Heart left ventricle (tissue), 16 donors: Measurements from ENCODE around the gene CFTR. TPM values are rescaled to one million over a fixed set of nuclear protein-coding genes. Genes with fewer than 3 reads are reported as not detected.
A peak's percentile ranks its signal among the peaks of the same experiment; 100 is the strongest.

ENCODE experiments used
- ATAC-seq, 4 donors: fragments of 200-7000 bp; cut with Tn5 transposase; one replicate each; pipeline ENCODE4 v1.9.1; 2020 to 2022; ENCODE audit warnings: moderate library complexity in 4 of 4, mild to moderate bottlenecking in 3 of 4, moderate number of reproducible peaks in 1 of 4
- DNase-seq, 5 donors: peaks; one replicate each; pipeline ENCODE4 v3.0.0-alpha.2; 2020
- H3K27ac ChIP-seq, 12 donors: fragments of 200-600 bp; sonication (generic) in 4 of 12; one replicate each; pipeline versions ENCODE4 v1.5.0 to v1.8.0; 2016 to 2022; ENCODE audit warnings: mild to moderate bottlenecking in 2 of 12
- H3K27me3 ChIP-seq, 9 donors: fragments of 200-600 bp; sonication (generic) in 2 of 9; one replicate each; pipeline versions ENCODE4 v1.5.1 to v1.8.0; 2016 to 2022; ENCODE audit warnings: mild to moderate bottlenecking in 3 of 9
- H3K36me3 ChIP-seq, 9 donors: fragments of 200-600 bp; sonication (generic) in 2 of 9; one replicate each; pipeline versions ENCODE4 v1.5.0 to v1.8.0; 2018 to 2022; ENCODE audit warnings: mild to moderate bottlenecking in 2 of 9
- H3K4me1 ChIP-seq, 12 donors: fragments of 200-600 bp; sonication (generic) in 4 of 12; one replicate each; pipeline versions ENCODE4 v1.5.0 to v1.8.0; 2016 to 2022; ENCODE audit warnings: mild to moderate bottlenecking in 3 of 12
- H3K4me3 ChIP-seq, 12 donors: fragments of 200-600 bp; sonication (generic) in 4 of 12; one replicate each; pipeline versions ENCODE4 v1.5.0 to v1.8.0; 2017 to 2022; ENCODE audit warnings: mild to moderate bottlenecking in 9 of 12, moderate library complexity in 4 of 12
- H3K9me3 ChIP-seq, 12 donors: fragments of 200-600 bp; sonication (generic) in 4 of 12; one replicate each; pipeline versions ENCODE4 v1.5.0 to v1.8.0; 2016 to 2022; ENCODE audit warnings: mild to moderate bottlenecking in 1 of 12
- POLR2A ChIP-seq, 2 donors: fragments of 450-650 bp; IDR thresholded peaks; one replicate each; pipeline ENCODE4 v1.6.1; 2017; ENCODE audit warnings: antibody characterized with exemption in 2 of 2, mild to moderate bottlenecking in 2 of 2, moderate library complexity in 2 of 2
- WGBS, 4 donors: extraction: QIAGEN DNeasy Blood & Tissue Kit in 2 of 4; methylation state at CpG; one replicate each; pipeline versions ENCODE4 v1.1.5 to v1.1.7; 2013 to 2018; 5-methylcytosine and 5-hydroxymethylcytosine counted together
- intact Hi-C, 10 donors: fragments of 100-400 bp; cut with DNase I; formaldehyde crosslinking; loops; one replicate each; pipeline versions ENCODE4 v1.11.1 to v1.14.2; 2022
- polyA plus RNA-seq, 2 donors: library from polyadenylated mRNA; stranded (reverse); fragments of 200-250 nt; gene quantifications; one replicate each; pipeline ENCODE4 v1.2.3, GENCODE V29; 2013
- total RNA-seq, 9 donors: library from RNA; depleted of rRNA in 2 of 9; stranded (reverse); fragments of >200 nt in 2 of 9; fragmentation: NEBNext Ultra II Directional in 3 of 9; extraction: Animal tissue kit (Norgen Biotek cat#: 25700) in 3 of 9; gene quantifications; one replicate each; pipeline versions ENCODE4 v1.1.0 to v1.2.4, GENCODE V29; 2016 to 2023
- TF ChIP-seq, protein P1 (sequence below), 12 donors: fragments of 200-600 bp; sonication (generic) in 4 of 12; IDR thresholded peaks; one replicate each; pipeline versions ENCODE4 v1.5.0 to v1.8.0; 2018 to 2022; ENCODE audit warnings: antibody characterized with exemption in 12 of 12, mild to moderate bottlenecking in 5 of 12
- donor health status: ischemic (EF 13 %, LVEDD 7.1; RV severe dilation, severe dysfunction).
- donor health status: healthy with polysubstance abuse.
- donor health status: DM: no; HTN: yes; CAD: no.
- donor health status: DM: no; HTN: no; CAD: no.
- donor health status: ischemic (EF 25% LVEDD 6.9; RV normal size, moderate dysfunction).
- donor health status: ischemic (EF 25% LVEDD 5.7; RV mildly dilated, moderate dysfunction).
- donor health status: healthy.
- donor health status: DM: yes; HTN: yes; CAD: no.
- donor health status: ischemic (EF 35%, LVEDD 5.7; RV mildly dilated, moderate dysfunction).
- donor health status: nonischemic (EF 11% LVEDD 7.7; RV severe dilation, severe dysfunction).
- donor health status: DM: yes; HTN: yes; CAD: no.
- donor health status: PGD.
- donor health status: ischemic (EF 29% LVEDD 5.4; RV normal size, mild dysfunction).
- donor health status: nonischemic (EF 23%, LVEDD 6.1; RV moderate dilation, normal function).

The CFTR gene
- total and polyA plus RNA-seq, 11 donors, result 0.04 to 1.3 (median 0.25) TPM

GRCh38 chr7:117478836-117479224, 995 bp upstream of the CFTR start:
- no peaks in the 10 kb centered on the region for H3K9me3 ChIP-seq
- DNase-seq, result no peak
- H3K4me3 ChIP-seq, result no peak overlapping the region
- H3K4me1 ChIP-seq, result peaks cover 0 to 9% (median 0%) of the 10 kb centered on the region in 12 donors
- intact Hi-C loops, result no loop called here
- 41 to 53% (median 47%) methylated on average over 11 of the region's 11 CpGs for WGBS, 4 donors
- no peak for TF ChIP-seq POLR2A (IDR thresholded peaks at IDR 0.05)
- TF ChIP-seq, protein P1, sequence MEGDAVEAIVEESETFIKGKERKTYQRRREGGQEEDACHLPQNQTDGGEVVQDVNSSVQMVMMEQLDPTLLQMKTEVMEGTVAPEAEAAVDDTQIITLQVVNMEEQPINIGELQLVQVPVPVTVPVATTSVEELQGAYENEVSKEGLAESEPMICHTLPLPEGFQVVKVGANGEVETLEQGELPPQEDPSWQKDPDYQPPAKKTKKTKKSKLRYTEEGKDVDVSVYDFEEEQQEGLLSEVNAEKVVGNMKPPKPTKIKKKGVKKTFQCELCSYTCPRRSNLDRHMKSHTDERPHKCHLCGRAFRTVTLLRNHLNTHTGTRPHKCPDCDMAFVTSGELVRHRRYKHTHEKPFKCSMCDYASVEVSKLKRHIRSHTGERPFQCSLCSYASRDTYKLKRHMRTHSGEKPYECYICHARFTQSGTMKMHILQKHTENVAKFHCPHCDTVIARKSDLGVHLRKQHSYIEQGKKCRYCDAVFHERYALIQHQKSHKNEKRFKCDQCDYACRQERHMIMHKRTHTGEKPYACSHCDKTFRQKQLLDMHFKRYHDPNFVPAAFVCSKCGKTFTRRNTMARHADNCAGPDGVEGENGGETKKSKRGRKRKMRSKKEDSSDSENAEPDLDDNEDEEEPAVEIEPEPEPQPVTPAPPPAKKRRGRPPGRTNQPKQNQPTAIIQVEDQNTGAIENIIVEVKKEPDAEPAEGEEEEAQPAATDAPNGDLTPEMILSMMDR (IDR thresholded peaks at IDR 0.05), result no peak
- no peak for ATAC-seq
- no peaks in the 10 kb centered on the region for H3K36me3 ChIP-seq
- peaks cover 0 to 47% (median 10%) of the 10 kb centered on the region in 9 donors for H3K27me3 ChIP-seq
- H3K27ac ChIP-seq, result no peak overlapping the region

- no peak for ATAC-seq
Measured at GRCh38 chr7:117480055-117480362, 184 bp downstream of the CFTR start.

GRCh38 chr7:117480978-117481377, 1.2 kb downstream of the CFTR start:
- Histone ChIP-seq H3K36me3 (no peaks in the 10 kb centered on the region), H3K4me1 (peaks cover 0 to 9% (median 0%) of the 10 kb centered on the region in 12 donors), H3K27me3 (peaks cover 0 to 53% (median 12%) of the 10 kb centered on the region in 9 donors), H3K4me3 (no peak overlapping the region), H3K9me3 (no peaks in the 10 kb centered on the region), H3K27ac (no peak overlapping the region)
- ATAC-seq (no peak), DNase-seq (no peak)
- intact Hi-C loops, result no loop called here
- WGBS, 4 donors, result 57 to 66% (median 58%) methylated on average over 2 of the region's 2 CpGs
- TF ChIP-seq, protein P1 (IDR thresholded peaks at IDR 0.05), result peak in 1 of 12 donors; percentile 7
- TF ChIP-seq POLR2A (IDR thresholded peaks at IDR 0.05), result no peak

More at GRCh38 chr7:117480055-117480362, 184 bp downstream of the CFTR start:
- no peaks in the 10 kb centered on the region for H3K36me3 ChIP-seq
- H3K4me3 ChIP-seq, result peak overlapping the region in 8 of 12 donors; percentile 7 to 44 (median 32)
- WGBS, 4 donors, result 8 to 15% (median 12%) methylated on average over 11 of the region's 11 CpGs
- H3K27ac ChIP-seq, result no peak overlapping the region
- H3K4me1 ChIP-seq, result peaks cover 0 to 9% (median 0%) of the 10 kb centered on the region in 12 donors
- H3K9me3 ChIP-seq, result no peaks in the 10 kb centered on the region
- no peak for DNase-seq
- peaks cover 0 to 53% (median 12%) of the 10 kb centered on the region in 9 donors for H3K27me3 ChIP-seq
- intact Hi-C loops, result no loop called here
- no peak for TF ChIP-seq POLR2A (IDR thresholded peaks at IDR 0.05)
- TF ChIP-seq, protein P1 (IDR thresholded peaks at IDR 0.05), result no peak

- Histone ChIP-seq H3K4me1 (no peaks in the 10 kb centered on the region), H3K4me3 (no peak overlapping the region), H3K27ac (no peak overlapping the region), H3K27me3 (peaks cover 0 to 36% (median 10%) of the 10 kb centered on the region in 9 donors), H3K36me3 (no peaks in the 10 kb centered on the region), H3K9me3 (no peaks in the 10 kb centered on the region)
- WGBS, 4 donors, result 51 to 58% (median 54%) methylated on average over 2 of the region's 2 CpGs
- intact Hi-C loops, result no loop called here
- DNase-seq, result no peak
- TF ChIP-seq POLR2A (IDR thresholded peaks at IDR 0.05), result no peak
- TF ChIP-seq, protein P1 (IDR thresholded peaks at IDR 0.05), result no peak
- ATAC-seq, result no peak
Measured at GRCh38 chr7:117485118-117485620, 5.3 kb downstream of the CFTR start.
